ENCODE data around the gene MGRN1.

GRCh38 chr16:4728676-4729075 is 104.0 kb downstream of the MGRN1 start:
- TF ChIP-seq YY1 (IDR thresholded peaks at IDR 0.05; ENCODE audit: low read depth) (no peak), EGR1 (IDR thresholded peaks at IDR 0.05) (no peak), TEAD4 (IDR thresholded peaks at IDR 0.05) (no peak), EP300 (IDR thresholded peaks at IDR 0.05; ENCODE audit: borderline replicate concordance) (no peak), TCF12 (IDR thresholded peaks at IDR 0.05; ENCODE audit: low read depth) (no peak), TAF1 (IDR thresholded peaks at IDR 0.05; ENCODE audit: low read depth) (no peak), REST (IDR thresholded peaks at IDR 0.05; ENCODE audit: low read depth) (no peak), MAX (IDR thresholded peaks at IDR 0.05) (no peak), NFIC (IDR thresholded peaks at IDR 0.05) (no peak), CEBPB (IDR thresholded peaks at IDR 0.05) (no peak)

Measured in Ishikawa (cell line).